Raji (cell line): ENCODE data around the gene HAGHL.

ENCODE experiments used
- POLR2A ChIP-seq: IDR thresholded peaks from 2 replicates; pipeline ENCODE4 v1.6.1; 2011; ENCODE audit warnings: low read depth, low read length, control low read depth; ENCODE audit not compliant: insufficient read depth

Gene HAGHL

DNA sequence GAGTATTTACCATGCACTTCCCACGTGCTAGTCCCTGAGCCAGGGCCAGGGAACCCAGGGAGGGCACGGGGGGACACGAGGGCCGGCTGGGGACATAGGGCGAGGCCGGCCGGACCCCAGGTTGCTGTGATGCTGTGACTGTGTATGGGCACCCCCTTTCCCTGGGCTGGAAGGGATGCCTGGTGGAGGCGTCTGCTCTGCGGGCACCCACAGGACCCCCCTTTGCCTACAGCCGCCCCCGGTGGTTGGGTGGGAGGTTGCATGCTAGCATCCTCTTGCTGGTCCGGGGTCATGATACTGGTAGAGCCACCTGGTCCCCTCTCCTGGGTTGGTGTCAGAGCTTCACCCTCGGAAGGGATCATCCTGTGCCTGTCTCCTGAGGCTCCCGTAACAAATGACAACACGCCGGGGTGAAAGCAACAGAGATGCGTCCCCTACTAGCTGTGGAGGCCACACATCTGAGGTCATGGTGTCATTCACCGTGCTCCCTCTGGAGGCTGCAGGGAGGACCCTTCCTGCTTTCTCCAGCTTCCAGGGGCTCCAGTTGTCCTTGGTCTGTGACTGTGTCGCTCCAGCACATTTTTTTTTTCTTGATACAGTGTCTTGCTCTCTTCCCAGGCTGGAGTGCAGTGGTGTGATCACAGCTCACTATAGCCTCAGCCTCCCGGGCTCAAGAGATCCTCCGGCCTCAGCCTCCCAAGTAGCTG lies 17.0 kb downstream of the HAGHL start:
- no peak for TF ChIP-seq POLR2A

DNA sequence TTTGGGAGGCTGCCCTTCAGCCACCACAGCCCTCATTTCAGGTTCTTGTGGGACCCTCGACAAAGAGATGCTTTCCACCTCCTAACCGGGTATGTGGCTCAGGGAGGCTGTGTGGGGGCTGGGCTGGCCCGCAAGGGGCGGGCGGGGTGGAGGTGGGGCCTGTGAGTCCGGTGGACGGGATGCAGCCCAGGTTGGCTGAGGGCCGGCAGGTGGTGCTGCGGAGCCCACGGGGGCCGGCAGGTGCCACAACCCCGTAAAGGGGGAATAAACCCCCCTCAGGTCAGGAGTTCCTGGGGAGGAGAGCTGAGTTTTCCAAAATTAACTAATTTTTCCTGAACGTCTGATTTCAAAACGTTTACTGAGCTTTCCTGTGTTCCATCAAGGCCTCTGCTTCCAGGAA lies 18.8 kb downstream of the HAGHL start:
- TF ChIP-seq POLR2A: no peak

DNA sequence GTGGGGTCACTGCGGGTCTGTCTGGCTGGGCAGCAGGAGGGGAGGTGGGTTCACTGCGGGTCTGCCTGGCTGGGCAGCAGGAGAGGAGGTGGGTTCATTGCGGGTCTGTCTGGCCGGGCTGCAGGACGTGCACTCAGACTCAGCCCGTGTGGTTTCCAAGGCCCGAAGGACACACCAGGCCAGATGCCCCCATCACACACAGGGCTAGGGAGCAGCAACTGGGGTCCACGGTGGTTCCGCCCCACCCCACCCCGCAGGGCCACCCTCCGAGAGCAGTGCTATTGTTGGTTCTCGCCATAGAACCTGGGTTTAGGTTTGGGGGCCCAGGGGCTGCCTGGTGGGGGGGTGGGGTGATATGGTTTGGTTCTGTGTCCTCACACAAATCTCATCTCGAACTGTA lies 19.7 kb downstream of the HAGHL start:
- TF ChIP-seq POLR2A: no peak

DNA sequence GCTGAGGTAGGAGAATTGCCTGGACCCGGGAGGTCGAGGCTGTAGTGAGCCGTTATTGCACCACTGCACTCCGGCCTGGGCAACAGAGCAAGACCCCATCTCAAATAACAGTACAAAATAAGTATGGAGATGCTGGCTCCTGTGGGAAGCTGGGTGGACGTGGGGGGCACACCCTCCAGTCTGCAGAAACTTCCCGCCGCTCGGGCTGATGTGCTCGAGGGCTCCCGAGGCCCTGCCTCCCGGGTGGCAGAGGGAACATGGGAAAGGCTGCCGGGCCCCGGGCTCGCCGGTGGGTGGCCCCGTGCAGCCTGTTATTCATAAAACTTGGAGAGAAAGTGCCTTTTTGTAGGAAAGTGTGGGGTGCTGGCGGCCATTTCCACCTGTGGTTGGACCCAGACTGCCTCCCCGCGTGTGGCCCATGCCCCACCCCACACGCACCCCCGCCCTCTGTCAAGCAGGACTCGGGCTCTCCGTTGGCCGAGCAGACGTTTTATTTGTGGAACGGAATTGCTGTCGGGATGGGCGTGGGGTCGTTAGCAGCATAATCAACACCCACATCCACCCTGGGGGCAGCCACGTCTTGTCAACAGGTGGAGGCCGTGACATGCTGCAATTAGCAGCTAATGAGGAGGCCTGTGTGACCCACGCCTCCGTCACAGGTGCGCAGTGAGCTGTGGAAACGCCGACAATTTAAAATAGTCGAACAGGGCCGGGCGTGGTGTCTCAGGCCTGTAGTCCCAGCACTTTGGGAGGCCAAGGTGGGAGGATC lies 21.3 kb downstream of the HAGHL start:
- TF ChIP-seq POLR2A: no peak

DNA sequence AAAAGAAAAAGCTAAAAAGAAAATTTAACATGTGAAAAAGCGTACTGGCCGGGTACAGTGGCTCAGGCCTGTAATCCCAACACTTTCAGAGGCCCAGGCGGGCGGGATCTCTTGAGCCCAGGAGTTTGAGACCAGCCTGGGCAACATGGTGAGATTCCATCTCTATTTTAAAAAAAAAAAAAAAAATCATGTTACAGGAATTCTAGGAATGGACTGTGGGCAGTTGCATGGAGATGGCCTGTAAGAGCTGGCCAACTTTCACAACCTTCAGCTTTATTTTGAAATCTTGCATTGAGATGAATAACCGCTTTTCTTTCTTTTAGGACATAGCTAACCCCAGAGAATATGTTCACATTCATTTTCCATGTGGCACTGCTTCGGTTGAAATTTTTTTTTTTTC lies 22.1 kb downstream of the HAGHL start:
- TF ChIP-seq POLR2A: no peak

DNA sequence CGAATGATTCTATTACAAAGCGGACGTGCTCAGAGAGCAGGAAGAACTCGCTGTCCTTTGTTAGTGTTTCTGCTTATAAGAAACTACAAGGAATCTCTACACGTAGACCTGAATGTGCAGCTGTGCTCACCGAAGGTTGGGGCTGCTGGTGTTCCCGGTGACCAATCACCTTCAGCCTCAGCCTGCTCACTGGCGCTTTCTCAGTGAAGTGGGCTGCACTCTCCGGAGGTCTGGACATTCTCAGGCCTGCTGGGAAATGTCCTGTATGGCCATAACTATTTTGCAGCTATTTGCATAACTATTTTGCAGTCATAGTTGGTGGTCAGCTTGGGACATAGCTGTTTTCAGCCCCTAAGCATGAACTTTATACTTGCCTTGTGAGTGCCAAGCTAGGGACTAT lies 23.6 kb downstream of the HAGHL start:
- no peak for TF ChIP-seq POLR2A

DNA sequence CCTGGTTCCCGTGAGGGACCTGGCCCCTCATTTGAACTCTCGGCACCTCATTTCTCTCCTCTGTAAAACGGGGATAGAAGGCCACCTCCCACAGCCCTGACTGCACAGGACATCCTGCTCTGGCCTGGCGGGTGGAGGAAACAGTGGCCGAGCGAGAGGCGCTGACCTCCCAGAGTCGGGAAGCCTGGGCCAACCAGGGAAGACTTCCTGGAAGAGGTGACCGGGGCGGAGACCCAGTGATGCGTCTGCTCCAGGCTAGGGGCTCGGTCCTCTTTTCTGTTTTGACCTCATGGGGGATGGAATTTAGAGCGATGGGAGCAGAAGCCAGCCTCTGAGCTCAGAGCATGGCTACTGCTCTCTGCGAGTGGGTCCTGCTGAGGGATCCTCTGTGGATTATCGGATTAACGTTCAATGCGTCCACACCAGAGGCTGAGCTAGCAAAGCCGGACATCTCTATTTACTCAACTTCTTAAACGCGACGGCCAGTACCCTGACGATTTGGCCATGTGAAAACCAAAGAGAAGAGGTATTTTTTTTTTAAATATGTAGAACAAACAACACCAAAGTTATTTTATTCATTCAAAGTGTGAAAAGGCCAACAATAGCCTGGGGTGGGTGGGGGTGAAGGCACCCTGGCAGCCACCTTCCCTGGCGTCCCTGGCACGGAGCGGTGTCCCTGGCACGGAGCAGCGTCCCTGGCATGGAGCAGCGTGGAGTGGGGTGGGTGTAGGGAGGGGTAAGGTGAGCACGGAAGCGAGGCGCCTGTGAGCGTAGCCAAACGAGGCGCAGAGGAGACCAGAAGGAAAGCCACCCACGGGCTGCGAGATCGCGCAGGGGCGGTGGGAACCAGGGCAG lies 24.5 kb downstream of the HAGHL start:
- TF ChIP-seq POLR2A: no peak

DNA sequence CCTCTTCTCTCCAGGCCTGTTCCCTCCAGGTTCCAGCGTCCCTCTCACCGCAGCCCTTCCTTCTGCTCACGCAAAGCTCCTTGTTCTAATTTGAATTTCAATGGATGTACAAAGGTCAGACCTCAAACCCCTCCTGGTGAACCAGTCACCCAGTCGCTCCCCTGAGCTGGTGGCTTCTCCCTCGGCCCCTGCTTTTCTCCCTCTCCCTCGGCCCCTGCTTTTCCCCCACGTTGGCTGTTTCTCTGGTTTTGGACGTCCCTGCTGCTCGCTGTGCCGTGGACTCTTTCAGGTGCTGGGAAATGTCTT lies 25.1 kb downstream of the HAGHL start:
- TF ChIP-seq POLR2A: no peak

DNA sequence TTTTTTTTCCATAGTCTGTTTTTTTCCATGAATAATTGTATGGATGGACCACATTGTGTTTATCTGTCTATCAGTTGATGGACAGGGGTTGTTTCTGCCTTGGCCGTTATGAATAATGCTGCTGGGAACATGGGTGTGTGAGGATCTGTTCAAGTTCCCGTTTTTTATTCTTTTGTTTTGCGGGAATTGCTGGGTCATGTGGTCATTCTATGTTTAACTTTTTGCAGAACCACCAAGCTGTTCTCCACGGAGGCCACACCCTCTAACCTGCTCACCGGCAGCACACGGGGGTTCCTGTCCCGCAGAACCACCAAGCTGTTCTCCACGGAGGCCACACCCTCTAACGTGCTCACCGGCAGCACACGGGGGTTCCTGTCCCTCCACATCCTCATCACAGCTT lies 27.8 kb downstream of the HAGHL start:
- no peak for TF ChIP-seq POLR2A

DNA sequence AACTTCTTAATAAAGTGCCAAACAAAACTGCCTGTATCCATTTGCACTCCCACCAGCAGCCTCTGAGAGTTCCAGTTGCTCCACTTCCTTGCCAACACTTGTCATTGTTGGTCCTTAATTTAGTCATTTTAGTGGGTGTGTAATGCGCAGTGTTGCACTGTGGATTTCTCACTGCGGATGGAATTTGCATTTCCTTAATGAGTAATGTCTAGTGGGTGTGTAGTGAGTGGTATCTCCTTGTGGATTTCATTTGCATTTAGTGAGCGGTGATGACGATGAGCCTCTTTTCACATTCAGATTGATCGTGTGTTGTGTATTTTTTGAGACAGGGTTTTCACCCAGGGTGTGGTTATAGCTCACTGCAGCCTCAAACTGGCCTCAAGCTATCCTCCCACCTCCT lies 29.5 kb downstream of the HAGHL start:
- TF ChIP-seq POLR2A: no peak

DNA sequence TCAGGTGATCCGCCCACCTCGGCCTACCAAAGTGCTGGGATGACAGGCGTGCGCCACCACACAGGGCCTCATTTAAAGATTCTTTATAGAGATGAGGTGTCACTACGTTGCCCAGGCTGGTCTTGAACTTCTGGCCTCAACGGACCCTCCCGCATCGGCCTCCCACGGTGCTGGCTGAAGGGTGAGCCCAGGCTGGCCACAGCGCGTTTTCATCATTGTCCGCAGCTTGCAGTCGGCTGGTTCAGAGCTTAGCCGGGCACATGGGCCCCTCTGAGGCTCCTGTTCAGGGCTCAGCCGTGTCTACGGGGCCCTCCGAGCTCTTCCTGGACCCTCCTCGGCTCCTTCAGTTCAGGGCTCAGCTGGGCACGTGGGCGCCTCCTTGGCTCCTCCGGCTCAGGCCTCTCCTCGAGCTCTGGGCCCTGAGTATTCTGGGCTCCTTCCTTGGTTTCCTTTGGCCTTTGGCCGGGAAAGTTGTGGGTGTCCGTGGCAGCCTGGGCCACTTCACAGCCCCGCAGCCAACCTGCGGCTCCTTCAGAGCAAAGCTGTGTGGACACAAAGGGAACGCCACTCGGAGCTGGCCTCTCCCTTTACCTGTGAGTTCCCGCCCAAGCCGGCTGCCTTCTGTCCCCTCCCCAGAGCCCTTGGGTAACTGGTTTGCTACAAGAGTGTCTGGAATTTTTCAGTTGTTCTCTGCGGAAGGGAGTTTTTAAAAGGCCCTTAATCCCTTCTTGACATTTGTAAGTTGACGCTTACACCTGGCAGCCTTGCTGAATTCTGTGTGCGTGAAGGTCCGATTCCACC lies 32.4 kb downstream of the HAGHL start:
- no peak for TF ChIP-seq POLR2A

DNA sequence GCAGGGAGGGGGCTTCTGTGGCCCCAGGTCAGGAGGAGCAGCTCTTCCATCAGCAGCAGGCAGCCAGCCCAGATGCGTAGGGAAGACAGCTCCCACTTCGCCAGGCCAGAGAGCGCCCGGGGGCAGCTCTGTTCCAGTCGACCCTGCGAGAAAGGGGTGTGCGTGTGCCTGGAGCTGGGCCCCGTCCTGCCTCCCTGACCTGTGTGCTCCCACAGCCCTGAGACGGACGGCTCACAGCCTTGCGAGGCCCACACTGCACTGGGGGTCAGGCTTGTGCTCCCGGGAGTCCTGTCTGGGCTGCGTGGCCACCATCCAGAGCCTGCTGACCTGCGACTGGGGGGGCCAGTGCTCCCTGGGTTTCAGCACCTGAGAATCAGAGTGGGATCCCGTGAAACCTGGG lies 33.2 kb downstream of the HAGHL start:
- TF ChIP-seq POLR2A: no peak

DNA sequence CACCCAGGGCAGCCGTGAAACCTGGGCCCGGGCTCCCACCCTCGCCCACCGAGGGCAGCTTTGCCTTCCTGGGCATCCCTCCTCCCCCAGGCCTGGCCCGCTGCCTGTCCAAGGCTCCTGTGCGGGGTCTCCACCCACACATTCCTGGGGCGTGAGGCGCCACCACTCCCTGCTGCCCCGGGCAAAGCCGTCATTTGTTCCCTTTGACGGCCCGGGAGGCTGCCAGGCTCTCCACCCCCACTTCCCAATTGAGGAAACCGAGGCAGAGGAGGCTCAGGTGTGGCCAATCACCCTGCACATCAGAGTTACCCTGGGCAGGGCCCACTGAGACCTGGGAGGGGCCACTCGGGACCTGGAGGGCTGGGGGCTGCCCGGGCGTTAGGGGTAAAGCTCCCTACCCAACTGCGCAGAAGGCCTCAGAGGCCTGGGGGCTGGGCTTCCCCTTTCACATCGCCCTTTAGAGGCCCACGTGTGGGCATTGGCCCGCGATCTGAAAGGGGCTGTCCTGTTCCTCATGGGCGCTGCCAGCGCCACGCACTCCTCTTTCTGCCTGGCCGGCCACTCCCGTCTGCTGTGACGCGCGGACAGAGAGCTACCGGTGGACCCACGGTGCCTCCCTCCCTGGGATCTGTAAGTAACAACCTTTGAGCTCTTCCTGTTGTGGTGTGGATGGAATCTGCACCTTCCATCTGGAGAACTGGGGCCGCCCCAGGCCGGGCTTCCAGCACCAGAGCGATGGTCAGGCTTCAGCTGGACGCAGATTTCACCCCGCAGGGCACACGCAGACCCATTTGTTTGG lies 33.8 kb downstream of the HAGHL start, which contains the start of gene MSLN:
Gene MSLN, plus strand, starts transcription at position 190 of the 799 bp plus-strand sequence. CDS start 1,947 bp downstream, outside the sequence.
- no peak for TF ChIP-seq POLR2A

DNA sequence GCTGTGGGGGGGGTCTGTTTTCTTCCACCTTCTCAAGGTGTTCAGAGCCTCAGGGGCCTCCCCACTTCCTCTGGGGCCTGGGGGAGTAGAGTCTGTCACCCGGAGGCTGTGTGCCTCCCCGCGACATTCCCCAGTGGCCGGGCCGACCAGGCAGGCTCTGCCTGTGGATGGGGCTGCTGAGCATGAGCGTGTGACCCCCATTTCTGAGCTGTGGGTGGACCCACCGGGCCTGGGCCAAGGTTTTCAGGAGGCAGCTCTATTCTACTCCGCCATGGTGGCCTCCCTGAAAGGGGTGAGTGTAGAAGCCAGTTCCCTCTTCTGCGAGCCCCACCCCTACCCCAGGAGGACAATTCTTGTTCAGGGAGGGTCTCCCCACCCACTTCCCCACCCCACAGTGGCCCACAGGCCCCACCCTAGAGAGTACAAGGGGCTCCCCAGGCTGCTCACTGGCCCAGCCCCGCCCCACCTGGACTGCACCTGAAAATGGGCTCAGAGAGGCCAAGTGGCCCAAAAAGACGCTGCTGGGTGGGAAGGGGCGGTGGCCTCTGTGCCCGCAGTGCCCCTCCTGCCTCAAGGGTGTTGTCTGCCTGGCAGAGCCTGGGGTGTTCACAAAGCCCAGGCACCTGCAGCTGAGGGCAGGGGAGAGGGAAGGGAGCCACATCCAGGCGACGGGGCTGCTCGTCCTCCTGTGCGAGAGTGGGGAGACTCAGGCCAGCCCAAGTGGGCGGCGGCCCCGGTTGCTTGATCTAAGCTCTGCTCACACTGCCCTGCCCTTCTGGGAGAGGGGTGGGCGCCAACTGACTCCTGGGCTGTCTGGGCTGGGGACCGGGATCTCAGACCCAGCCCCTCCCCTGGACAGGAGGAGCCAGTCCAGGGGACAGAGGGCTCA lies 35.0 kb downstream of the HAGHL start:
- no peak for TF ChIP-seq POLR2A
